Measurements from ENCODE around the gene PIGQ.

The PIGQ gene

DNA sequence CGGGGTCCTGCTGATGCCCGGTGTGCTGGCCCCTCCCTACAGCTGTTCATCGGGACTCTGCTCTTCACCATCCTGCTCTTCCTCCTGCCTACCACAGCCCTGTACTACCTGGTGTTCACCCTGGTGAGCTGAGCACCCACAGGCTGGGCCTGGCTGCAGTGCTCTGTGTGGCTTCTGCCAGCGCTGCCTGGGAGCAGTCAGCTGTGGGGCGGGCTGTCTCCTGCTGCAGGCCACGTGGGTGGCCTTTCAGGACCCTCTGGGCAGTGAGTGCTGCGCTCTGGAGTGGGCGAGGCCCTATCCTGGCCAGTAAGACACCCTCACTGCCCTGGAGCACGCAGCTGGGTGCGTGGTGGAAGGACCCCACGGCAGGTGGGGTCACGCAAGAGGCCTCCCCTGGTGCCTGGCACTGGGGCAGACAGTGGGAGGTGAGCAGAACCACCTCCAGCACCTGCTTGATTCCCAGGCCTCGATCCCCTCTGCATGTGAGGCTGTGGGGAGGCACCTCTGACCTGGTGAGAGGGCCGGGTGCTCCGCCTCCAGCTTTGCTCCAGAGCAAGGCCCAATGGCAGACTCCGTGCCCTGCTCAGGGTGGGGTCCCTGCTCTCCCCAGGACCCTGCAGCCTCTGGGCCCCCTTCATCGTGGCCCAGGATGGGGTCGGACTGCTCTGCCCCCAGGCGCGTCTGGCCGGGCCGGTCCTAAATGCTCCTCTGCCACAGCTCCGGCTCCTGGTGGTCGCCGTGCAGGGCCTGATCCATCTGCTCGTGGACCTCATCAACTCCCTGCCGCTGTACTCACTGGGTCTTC, 10.6 kb downstream of the PIGQ start:
- TF ChIP-seq, protein P1, sequence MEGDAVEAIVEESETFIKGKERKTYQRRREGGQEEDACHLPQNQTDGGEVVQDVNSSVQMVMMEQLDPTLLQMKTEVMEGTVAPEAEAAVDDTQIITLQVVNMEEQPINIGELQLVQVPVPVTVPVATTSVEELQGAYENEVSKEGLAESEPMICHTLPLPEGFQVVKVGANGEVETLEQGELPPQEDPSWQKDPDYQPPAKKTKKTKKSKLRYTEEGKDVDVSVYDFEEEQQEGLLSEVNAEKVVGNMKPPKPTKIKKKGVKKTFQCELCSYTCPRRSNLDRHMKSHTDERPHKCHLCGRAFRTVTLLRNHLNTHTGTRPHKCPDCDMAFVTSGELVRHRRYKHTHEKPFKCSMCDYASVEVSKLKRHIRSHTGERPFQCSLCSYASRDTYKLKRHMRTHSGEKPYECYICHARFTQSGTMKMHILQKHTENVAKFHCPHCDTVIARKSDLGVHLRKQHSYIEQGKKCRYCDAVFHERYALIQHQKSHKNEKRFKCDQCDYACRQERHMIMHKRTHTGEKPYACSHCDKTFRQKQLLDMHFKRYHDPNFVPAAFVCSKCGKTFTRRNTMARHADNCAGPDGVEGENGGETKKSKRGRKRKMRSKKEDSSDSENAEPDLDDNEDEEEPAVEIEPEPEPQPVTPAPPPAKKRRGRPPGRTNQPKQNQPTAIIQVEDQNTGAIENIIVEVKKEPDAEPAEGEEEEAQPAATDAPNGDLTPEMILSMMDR (IDR thresholded peaks at IDR 0.05; ENCODE audit: insufficient read depth, low read length, missing control alignments) = no peak
- POLR2A ChIA-PET = no interaction called here
- no peak overlapping the region for H3K4me3 ChIP-seq (ENCODE audit: low read depth, low read length)
- DNase-seq (ENCODE audit: low read depth, low spot score) = no peak
- CTCF ChIA-PET = interaction anchor here (0.5 to 3.0 kb wide), 6 partner anchors 16 to 98 kb away, joined by 3 to 12 read pairs (median 4); partner anchors contain the start of gene RHOT2

DNA sequence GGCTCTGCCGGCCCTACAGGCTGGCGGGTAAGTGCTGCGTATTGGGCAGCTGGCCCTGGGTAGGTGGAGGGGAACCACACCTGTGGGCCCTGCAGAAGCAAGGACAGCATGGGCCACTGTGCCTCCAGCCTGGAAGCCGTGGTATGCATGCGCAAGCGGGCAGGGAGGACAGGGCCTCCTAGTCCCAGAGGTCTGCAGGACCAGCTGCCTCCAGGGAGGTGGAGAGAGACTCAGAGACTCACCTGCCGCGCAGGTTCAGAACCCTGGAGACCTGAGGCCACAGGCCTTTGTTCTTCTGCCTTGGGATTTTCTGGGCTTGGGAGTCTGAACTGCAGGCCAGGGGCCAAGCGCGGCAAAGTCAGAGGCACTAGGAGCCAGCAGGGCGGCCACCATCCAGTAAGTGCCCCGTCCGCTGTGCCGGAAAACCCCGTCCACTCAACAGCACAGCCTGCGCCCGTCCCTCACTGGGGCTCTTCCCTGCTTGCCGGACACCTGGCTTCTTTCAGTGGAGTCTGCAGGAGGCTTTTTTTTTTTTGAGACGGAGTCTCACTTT, 11.3 kb downstream of the PIGQ start:
- TF ChIP-seq, protein P1 (IDR thresholded peaks at IDR 0.05; ENCODE audit: insufficient read depth, low read length, missing control alignments) = no peak
- ChIA-PET POLR2A (no interaction called here), CTCF (interaction anchor here (2.2 to 3.0 kb wide), 2 partner anchors 79 to 87 kb away, joined by 8 to 12 read pairs; partner anchors contain the start of gene RHOT2)
- no peak overlapping the region for H3K4me3 ChIP-seq (ENCODE audit: low read depth, low read length)
- no peak for DNase-seq (ENCODE audit: low read depth, low spot score)

DNA sequence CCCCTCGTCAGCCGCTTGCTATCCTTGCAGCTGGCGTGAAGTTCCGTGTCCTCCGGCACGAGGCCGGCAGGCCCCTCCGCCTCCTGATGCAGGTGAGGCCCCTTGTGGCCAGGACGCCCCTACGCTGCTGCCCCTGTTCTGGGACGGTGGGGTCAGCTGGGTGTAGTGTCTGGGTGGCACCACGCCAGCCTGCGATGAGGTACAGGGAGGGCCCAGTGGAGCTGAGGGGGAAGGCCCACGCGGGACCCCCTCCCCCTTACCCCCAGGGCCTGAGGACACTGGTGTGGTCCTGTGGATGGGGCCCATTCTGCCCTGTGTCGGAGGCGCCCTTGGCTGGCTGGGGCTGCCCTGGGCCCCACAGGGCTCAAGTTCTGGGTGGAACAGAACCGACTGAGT, 12.4 kb downstream of the PIGQ start:
- no peak for DNase-seq (ENCODE audit: low read depth, low spot score)
- TF ChIP-seq, protein P1 (IDR thresholded peaks at IDR 0.05; ENCODE audit: insufficient read depth, low read length, missing control alignments) = no peak
- POLR2A ChIA-PET = no interaction called here
- CTCF ChIA-PET = interaction anchor here (0.7 to 1.7 kb wide), 2 partner anchors 10 to 86 kb away, joined by 3 to 8 read pairs; partner anchors contain the start of gene RHOT2
- H3K4me3 ChIP-seq (ENCODE audit: low read depth, low read length) = no peak overlapping the region

DNA sequence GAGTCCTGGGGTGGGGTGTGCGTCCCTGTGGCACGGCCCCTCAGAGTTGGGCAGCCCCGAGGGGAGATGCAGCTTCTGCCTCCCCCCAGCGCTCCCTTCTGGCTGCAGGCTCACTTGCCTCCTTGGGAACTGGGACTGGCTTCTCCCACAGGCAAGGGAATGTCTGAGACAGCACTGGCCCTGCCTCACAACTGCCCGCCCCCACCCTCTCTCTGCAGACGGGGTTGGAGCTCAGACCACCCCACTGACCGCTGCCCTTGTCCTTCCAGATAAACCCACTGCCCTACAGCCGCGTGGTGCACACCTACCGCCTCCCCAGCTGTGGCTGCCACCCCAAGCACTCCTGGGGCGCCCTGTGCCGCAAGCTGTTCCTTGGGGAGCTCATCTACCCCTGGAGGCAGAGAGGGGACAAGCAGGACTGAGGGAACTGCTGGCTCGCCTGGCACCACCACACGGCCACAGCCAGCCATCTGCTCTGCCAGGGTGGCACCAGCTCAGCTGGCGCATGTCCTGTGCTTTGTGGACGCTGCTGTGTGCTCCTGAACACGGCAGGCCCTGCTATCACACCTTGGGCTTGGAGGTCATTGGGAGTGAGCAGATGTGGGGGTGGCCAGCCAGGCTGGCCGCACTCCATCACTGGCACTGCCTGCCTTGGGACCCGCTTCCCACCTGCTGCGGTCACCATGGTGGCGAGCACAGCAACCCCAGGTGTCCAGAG, 13.0 kb downstream of the PIGQ start:
- TF ChIP-seq, protein P1 (IDR thresholded peaks at IDR 0.05; ENCODE audit: insufficient read depth, low read length, missing control alignments) = no peak
- ChIA-PET CTCF (interaction anchor here (0.7 to 1.7 kb wide), 2 partner anchors 11 to 85 kb away, joined by 3 to 8 read pairs; partner anchors contain the start of gene RHOT2), POLR2A (no interaction called here)
- no peak overlapping the region for H3K4me3 ChIP-seq (ENCODE audit: low read depth, low read length)
- no peak for DNase-seq (ENCODE audit: low read depth, low spot score)

DNA sequence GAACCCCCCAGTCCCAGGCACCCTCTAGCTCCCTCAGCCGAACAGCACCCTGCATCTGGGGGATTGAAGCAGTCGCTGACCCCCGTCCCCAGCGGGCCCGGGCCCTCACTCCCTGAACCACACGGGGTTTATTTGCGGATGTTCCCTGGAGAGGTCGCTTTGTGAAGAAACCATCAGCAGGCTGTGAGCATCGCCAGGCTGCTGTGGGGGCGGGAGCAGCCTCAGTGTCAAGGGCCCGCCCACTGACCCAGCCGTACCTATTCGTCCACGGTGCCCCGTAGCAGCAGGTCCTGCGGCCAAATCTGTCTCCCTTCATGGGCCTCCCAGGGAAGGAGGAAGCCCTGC, 13.7 kb downstream of the PIGQ start:
- POLR2A ChIA-PET = interaction anchor here (0.6 kb wide), 2 partner anchors 86 to 177 kb away, joined by 5 to 6 read pairs; no protein-coding TSS in a partner anchor
- TF ChIP-seq, protein P1 (IDR thresholded peaks at IDR 0.05; ENCODE audit: insufficient read depth, low read length, missing control alignments) = no peak
- no peak for DNase-seq (ENCODE audit: low read depth, low spot score)
- no peak overlapping the region for H3K4me3 ChIP-seq (ENCODE audit: low read depth, low read length)
- CTCF ChIA-PET = no interaction called here
